ENCODE measurements around the gene LAMB4.

The LAMB4 gene

GRCh38 chr7:108079276-108079647, 50.9 kb downstream of the LAMB4 start:
- DNase-seq: no peak

DNA sequence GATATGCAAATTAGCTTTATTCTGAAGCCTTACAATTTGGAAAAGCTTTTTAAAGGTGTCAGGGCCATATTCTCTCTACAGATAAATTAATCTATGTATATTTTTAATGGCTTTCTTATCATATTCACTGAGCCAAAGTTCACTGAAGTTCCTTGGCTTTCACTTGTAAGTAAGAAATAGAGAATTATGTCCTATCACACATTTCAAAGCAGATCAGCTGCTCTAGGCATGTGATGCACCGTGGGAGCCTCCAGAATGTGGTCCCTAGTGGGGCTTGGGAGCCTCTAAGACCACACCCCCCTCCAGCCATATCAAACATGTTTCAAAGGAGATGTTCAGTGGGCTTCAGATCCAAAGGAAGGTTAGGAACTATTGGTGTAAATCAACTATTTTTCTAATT, 51.5 kb downstream of the LAMB4 start:
- DNase-seq: no peak

DNA sequence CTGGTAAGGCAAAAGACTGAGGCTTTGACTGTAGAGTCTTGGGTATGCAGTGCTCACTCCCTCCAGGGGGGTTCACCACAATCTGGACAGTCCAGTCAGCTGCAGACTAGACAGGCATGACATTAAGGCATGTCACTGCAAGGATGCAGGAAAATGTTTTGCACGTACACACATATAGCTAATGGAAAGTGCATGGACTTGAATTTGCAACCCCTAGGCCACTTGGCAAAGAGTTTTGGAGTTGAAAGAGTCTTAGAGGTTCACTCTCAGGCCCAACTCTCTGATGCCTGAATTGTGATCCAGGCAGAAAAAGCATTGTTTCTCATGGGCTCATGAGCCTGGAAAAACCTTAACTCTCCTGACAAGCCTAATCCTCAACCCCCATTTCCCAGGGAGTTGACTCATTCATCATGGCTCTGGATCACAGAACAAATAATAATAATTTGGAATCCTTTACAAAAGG, 51.9 kb downstream of the LAMB4 start:
- DNase-seq: no peak

DNA sequence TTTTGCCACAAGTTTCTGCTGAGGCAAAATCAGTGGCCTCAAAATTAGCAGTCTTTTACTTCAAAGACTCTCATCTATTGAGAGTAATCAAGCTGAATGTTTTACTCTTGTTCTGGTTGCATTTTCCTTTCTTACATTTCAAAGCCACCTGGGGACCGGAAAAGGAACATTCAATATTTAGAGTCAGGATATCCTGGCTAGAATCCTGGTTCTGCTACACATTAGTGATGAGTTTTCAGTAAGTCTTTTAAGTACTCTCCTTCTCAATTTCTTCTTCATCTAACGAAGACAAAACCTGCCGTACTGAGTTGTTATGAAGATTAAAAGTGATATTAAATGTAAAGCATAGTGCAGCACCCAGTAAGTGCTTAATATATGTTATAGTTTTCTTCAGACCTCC, 52.5 kb downstream of the LAMB4 start:
- no peak for DNase-seq

DNA sequence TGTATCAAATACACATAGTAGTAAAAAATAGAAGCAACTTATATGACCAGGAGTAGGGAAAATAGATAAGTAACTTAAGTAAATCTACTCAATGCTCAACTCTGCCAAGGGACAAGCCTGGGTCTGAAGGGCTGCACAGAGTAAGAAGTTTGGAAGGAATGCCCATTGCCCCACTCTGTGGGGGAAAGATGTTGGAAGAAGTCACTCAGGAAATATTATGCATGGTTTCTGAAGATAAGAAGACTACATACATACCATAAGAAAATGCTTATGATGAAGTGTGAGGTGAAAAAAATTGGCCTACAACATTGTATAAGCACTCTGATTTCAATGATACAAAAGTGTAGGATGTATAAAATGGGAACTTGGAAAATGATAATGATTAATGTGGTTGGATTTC, 54.0 kb downstream of the LAMB4 start:
- DNase-seq: no peak

DNA sequence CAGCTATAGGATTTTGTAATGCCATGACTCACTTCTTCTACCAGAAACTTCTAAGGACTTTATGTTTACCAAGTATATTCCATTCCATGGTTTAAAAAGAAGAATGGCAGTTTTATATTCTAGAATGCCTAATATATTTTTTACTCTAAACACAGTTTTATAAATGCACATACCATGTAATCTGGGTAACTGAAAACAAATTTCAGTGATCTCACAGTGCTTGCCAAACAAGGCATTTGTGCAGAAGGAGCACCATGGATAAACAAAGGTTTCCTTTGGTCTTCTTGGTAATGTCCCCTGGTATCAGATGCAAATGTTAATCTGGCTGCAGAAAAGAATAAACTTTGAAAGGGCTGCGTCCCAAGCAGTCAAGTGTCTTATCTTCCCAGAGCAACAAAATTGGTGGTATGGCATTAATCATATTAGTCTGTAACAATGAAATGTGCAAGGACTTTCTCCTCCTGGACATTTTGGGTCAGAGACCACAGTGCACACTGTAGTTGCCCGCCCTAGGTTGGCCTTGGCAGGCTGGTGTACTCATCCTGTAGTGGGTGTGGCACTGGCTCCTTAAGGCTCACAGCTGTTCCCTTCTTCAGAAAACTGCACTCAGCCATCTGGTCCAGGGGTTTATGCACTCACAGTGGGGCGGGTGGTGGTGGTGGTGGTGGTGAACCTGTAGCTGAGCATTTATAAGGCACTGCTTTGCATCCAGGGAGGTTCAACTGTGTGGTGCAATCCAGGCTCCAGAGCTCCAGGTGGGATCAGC, 56.7 kb downstream of the LAMB4 start:
- DNase-seq: no peak

GRCh38 chr7:108072739-108073138, 57.4 kb downstream of the LAMB4 start:
- no peak for DNase-seq

DNA sequence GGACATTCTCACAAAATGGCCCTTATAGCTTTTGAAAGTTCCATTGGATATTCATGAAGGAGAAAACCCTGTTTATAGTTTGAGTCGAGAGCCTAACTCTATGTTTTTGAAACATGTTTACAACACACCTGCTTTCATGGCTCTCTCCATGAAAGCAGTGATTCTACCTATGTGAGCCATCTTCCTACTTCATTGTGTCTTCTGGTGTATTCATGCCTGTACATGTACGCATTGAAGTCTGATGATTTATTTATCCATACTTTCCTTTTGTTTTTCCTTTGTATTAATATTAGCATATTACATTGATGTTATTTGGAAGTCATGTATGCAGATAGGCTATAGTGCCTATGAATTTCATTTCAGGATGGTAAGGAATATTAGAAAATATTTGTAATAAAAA, 58.0 kb downstream of the LAMB4 start:
- no peak for DNase-seq

DNA sequence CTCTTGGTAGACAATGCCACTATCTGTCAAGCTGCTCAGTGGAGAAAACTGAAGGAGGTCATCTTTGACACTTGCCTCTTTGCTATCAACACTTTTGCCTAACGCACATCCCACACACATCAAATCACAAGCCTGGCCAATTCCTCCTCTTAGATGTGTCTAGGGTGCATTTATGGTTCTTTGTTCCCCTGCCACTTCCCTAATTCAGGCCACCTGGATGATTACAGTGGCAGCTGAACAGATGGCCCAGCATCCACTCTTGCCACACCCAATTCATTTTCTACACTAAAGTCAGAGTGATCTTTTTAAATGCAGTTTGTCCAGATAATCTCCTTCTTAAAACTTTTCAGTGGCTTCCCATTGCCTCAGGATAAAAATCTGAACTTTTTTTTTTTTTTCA, 58.6 kb downstream of the LAMB4 start:
- DNase-seq: no peak

GRCh38 chr7:108069646-108070045, 60.5 kb downstream of the LAMB4 start:
- DNase-seq: no peak

GRCh38 chr7:108067844-108068243, 62.3 kb downstream of the LAMB4 start:
- no peak for DNase-seq

GRCh38 chr7:108066486-108066885, 63.7 kb downstream of the LAMB4 start:
- no peak for DNase-seq

DNA sequence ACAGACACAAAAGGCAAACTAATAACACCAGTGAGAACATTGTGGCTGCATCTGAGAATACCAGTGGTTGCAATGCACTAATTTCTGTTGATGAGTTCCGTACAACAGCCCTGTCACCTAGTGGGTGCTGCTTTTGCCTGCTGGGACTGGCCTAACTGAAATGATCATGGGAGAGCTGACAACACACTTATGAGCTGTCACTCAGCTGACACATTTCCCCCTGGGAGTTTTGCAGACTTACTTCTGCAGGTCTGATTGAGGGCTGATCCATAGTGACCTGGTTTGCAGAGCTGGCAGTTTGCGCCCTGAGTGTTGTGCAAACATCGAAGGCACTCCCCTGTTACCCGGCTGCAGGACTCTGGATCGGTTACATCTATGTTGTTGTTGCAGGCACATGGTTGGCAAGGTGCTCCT, 66.6 kb downstream of the LAMB4 start:
- peak in 2 of 51 donors; percentile 1 to 28 for DNase-seq

DNA sequence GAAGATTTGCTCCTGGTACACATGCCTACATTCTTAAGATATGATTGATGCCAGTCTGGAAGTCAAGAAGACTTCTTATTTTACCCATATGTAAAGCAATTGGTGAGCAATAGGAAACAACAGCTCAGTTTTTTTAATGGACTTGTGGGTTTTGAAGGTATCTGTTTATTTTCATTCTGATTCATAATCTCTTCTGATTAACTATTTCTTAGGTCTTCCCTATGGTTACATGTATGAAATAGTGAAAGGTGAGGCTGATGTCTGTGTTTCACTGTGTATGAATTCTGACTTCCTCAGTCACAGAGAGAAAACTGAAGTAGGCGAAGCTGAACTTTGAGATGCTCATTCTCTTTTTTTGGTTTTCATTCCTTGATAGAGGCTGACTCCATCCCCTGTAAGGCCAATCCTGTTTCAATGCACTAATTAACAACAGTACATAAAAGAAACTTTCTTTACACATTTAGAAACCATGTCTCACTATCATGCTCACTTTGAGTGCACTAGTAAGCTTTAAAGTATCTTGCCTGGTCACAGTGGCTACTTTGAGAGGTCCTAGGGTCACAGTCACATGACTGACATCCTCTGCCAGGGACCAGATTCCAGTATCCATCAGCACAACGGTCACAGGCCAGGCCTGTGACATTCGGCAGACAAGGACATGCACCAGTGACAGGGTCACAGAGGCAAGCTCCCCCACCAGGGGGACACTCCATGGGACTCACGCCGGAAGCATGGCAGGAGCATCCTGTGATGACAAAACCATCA, 67.7 kb downstream of the LAMB4 start:
- DNase-seq: no peak

GRCh38 chr7:108059526-108059925, 70.6 kb downstream of the LAMB4 start:
- DNase-seq: no peak

DNA sequence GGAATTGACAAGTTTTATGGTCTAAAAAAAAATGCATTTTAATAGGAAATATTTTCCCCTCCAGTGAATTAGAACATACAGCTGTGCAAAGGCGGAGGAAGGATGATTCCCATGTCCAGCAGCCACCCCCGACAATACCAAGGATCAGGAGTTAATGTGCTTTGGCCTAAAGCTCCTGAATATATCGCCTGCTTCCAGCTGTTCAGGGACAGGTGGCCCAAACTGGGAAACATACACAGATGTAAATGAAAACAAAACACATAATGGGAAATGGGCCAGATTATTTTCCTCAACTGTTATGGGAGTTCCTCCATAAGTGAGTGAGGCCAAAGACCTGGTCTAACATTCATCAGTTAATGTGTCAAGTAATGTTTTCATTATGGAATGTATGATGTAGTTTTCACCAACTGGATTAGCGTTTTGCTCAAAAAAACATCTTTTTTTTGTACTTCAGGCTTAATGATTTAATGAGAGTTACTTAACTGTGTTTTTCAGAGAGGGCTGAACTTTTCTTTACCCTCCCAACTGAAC, 72.1 kb downstream of the LAMB4 start:
- DNase-seq: no peak

DNA sequence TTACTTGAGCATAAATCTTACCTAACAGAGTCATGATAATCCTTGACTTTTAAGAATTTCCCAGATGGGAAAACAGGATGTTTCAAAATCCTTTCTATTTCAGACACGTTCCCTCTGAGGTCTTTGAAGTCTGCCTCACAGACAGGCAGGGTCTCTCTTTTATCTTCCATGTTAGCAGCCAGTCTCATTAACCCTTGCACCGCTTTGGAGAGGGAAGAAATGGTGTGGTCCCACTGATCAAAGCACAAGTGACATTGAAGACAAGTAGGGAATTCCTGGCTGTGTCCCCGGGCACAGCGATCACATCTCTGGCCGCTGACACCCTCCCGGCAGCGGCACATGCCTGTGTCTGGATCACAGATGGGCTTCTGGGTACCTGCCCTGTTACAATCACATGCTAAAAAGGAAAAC, 74.5 kb downstream of the LAMB4 start:
- DNase-seq: no peak

- DNase-seq: no peak
These were observed 75.6 kb downstream of the LAMB4 start for GRCh38 chr7:108054537-108054936.

- DNase-seq: no peak
These were observed 76.9 kb downstream of the LAMB4 start for GRCh38 chr7:108053250-108053649.

DNA sequence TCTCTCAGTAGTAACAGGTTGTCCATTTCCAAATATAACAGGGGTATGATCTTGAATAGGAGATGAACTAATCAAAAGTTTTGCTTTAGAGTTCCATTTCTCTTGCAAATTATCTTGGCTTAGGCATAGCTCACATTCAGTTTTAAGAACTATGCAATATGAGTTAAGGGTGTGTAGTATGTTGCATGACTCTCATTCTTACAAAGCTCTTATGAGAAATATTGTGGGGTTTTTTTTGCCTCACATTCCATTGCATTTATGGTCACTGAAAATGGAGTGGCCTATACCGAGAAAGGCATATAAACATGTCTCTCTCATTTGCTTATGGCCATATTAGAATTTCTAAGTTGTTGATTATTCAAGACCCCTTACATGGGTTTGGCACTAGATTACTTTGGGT, 78.7 kb downstream of the LAMB4 start:
- DNase-seq: no peak

DNA sequence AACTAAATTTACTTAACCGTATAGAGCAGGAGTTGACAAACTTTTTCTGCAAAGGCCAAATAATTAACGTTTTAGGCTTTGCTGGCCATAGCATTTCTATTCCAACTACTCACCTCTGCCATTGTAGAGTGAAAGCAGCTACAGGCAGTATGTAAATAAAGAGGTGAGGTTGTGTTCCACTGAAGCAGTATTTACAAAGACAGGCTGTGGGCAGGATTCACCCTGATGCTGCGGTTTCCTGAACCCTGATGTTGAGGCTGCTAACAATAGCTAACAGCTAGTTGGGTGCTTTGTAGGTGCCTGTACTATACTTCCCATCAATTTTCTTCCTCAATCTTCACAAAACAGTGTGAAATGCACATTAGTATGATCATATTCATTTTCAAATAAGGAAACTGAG, 80.2 kb downstream of the LAMB4 start:
- no peak for DNase-seq

- no peak for DNase-seq
These were observed 81.7 kb downstream of the LAMB4 start for GRCh38 chr7:108048422-108048821.

DNA sequence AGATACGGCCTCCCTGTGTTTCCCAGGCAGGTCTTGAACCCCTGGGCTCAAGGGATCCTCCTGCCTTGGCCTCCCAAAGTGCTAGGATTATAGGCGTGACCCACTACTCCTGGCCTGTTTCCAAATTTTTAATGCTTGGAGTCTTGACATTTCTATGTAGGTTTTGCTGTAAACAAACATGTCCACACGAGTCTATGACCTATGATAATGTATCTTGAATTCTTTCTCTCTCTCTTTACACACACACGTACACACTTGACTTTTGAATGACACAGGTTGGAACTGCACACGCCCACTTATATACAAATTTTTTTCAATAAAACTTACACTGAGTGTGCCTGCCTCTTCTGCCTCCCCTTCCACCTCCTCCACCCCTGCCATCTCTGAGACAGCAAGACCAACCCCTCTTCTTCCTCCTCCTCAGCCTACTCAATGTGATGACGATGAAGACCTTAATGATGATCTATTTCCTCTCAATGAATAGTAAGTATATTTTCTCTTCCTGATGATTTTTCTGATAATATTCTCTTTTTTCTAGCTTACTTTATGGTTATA, 83.1 kb downstream of the LAMB4 start:
- DNase-seq: no peak

Measured in hypothalamus (tissue), 51 donors.